Erythroblast (primary cell): Measurements from ENCODE around the gene RPS3.

Experiments used
- GATA1 ChIP-seq: IDR thresholded peaks from 2 replicates; pipeline ENCODE4 v1.6.1; 2011; ENCODE audit warnings: low read depth, mild to moderate bottlenecking, control low read depth, low read length, moderate library complexity
- POLR2A ChIP-seq: IDR thresholded peaks from 2 replicates; pipeline ENCODE4 v1.6.1; 2011; ENCODE audit warnings: mild to moderate bottlenecking, low read length

GRCh38 chr11:75374646-75375045 lies 24.7 kb upstream of the RPS3 start:
- no peak for TF ChIP-seq POLR2A
- TF ChIP-seq GATA1: no peak
